OCI-LY7 (cell line): ENCODE results near the gene HINT2. TPM values are rescaled to one million over a fixed set of nuclear protein-coding genes. Genes with fewer than 3 reads are reported as not detected.
A peak's percentile ranks its signal among the peaks of the same experiment; 100 is the strongest.

Experiments
- BruUV-seq: library from RNA; stranded (reverse); fragments of 400-500 nt; replicated peaks from 2 replicates; lab custom pipeline; 2021; lab: Mats Ljungman, UMichigan
- CTCF ChIA-PET: fragments of 300-600 bp; sonication (Branson Sonifier 250); formaldehyde crosslinking; loops from one replicate; lab custom pipeline; 2022; ENCODE audit warnings: antibody characterized with exemption; ENCODE audit not compliant: unreplicated experiment; lab: Charles Lee
- POLR2A ChIA-PET: fragments of 300-600 bp; sonication (Branson Sonifier 250); formaldehyde crosslinking; loops from one replicate; lab custom pipeline; 2022; ENCODE audit warnings: antibody characterized with exemption; lab: Charles Lee
- DNase-seq: peaks from one replicate; pipeline ENCODE4 v3.0.0-alpha.2; 2015; ENCODE audit warnings: low spot score
- H2AFZ ChIP-seq: fragments of 200-600 bp; sonication (generic), shearing (Covaris generic); 2 replicates; pipeline ENCODE4 v1.6.1; 2014; ENCODE audit warnings: mild to moderate bottlenecking, antibody characterized with exemption, low read length, moderate library complexity
- H3K27ac ChIP-seq: fragments of 200-600 bp; sonication (generic); 2 replicates; pipeline ENCODE4 v1.5.1; 2014; ENCODE audit warnings: mixed run types, low read depth, mild to moderate bottlenecking, moderate library complexity, low read length, inconsistent platforms; ENCODE audit not compliant: poor library complexity, severe bottlenecking
- H3K36me3 ChIP-seq: fragments of 200-600 bp; sonication (generic); 2 replicates; pipeline ENCODE4 v1.6.1; 2014; ENCODE audit warnings: mild to moderate bottlenecking, antibody characterized with exemption, low read length, moderate library complexity, mixed read lengths; ENCODE audit not compliant: insufficient read depth
- H3K4me1 ChIP-seq: fragments of 200-600 bp; sonication (generic); 2 replicates; pipeline ENCODE4 v1.5.1; 2014; ENCODE audit warnings: mild to moderate bottlenecking, low read length; ENCODE audit not compliant: insufficient read depth, poor library complexity, severe bottlenecking
- H3K4me2 ChIP-seq: fragments of 200-600 bp; sonication (generic); 2 replicates; pipeline ENCODE4 v1.6.1; 2014; ENCODE audit warnings: mild to moderate bottlenecking, low read length
- H3K4me3 ChIP-seq: fragments of 200-600 bp; sonication (generic); 2 replicates; pipeline ENCODE4 v1.5.1; 2014; ENCODE audit warnings: mild to moderate bottlenecking, low read depth, low read length; ENCODE audit not compliant: poor library complexity, severe bottlenecking
- H3K79me2 ChIP-seq: fragments of 200-600 bp; sonication (generic); 2 replicates; pipeline ENCODE4 v1.6.1; 2016; ENCODE audit warnings: low read depth, mild to moderate bottlenecking, low read length, moderate library complexity, mixed read lengths; ENCODE audit not compliant: insufficient read depth
- H3K9me2 ChIP-seq: fragments of 200-600 bp; sonication (generic); 2 replicates; pipeline ENCODE4 v1.6.1; 2016; ENCODE audit warnings: mild to moderate bottlenecking, low read length, mixed read lengths; ENCODE audit not compliant: insufficient read depth
- H3K9me3 ChIP-seq: fragments of 200-600 bp; sonication (generic); 2 replicates; pipeline ENCODE4 v1.6.1; 2014; ENCODE audit warnings: mild to moderate bottlenecking, mixed run types, low read length, mixed read lengths
- H4K20me1 ChIP-seq: fragments of 200-600 bp; sonication (generic); 2 replicates; pipeline ENCODE4 v1.6.1; 2014; ENCODE audit warnings: mild to moderate bottlenecking, antibody characterized with exemption, low read length, moderate library complexity, mixed read lengths; ENCODE audit not compliant: insufficient read depth
- CTCF ChIP-seq: fragments of 200-600 bp; sonication (generic); conservative IDR thresholded peaks from 2 replicates; pipeline ENCODE4 v1.5.1; 2014; ENCODE audit warnings: mild to moderate bottlenecking, antibody characterized with exemption, low read length, moderate library complexity, mixed read lengths
- EZH2phosphoT487 ChIP-seq: fragments of 200-600 bp; sonication (generic); IDR thresholded peaks from 2 replicates; pipeline ENCODE4 v1.6.1; 2018; ENCODE audit warnings: low read depth, borderline replicate concordance, mild to moderate bottlenecking, mixed run types, antibody characterized with exemption, low read length, moderate library complexity, mixed read lengths
- intact Hi-C: fragments of 100-400 bp; cut with micrococcal nuclease; formaldehyde crosslinking; loops from one replicate; pipeline ENCODE4 v1.10.0; 2022; ENCODE audit not compliant: unreplicated experiment
- total RNA-seq, 2 experiments: library from RNA; depleted of rRNA in 1 of 2; stranded (reverse); fragments of >200 nt in 1 of 2; shearing (Covaris generic) in 1 of 2; gene quantifications; 2 replicates each; pipeline ENCODE4 v1.2.3, GENCODE V29; 2014 to 2022

HINT2 gene
- total RNA-seq, 2 experiments from 2014 or later = 82.5 to 84.5 TPM

- DNase-seq = peak; percentile 73
- no peaks in the 10 kb centered on the region for H3K9me3 ChIP-seq
- no TSS peak for BruUV-seq
- no peak overlapping the region for H3K27ac ChIP-seq
- ChIA-PET POLR2A (interaction anchor here (0.6 kb wide), 2 partner anchors 36 to 37 kb away, joined by 4 to 5 read pairs; no protein-coding TSS in a partner anchor), CTCF (interaction anchor here (1.0 kb wide), 1 partner anchor 33 kb away, joined by 3 read pairs; no protein-coding TSS in a partner anchor)
- H4K20me1 ChIP-seq = no peaks in the 10 kb centered on the region
- peak; percentile 98 for TF ChIP-seq CTCF
- TF ChIP-seq EZH2phosphoT487 = no peak
- no peaks in the 10 kb centered on the region for H3K79me2 ChIP-seq
- H3K4me3 ChIP-seq = no peak overlapping the region
- no peak overlapping the region for H3K4me2 ChIP-seq
- no peaks in the 10 kb centered on the region for H3K36me3 ChIP-seq
- H3K9me2 ChIP-seq = no peaks in the 10 kb centered on the region
- peaks cover 20% of the 10 kb centered on the region for H3K4me1 ChIP-seq
- H2AFZ ChIP-seq = peak overlapping the region; percentile 22; the same call in 1 of the 2 replicates
- intact Hi-C loops = loop anchor here (1.0 to 5.0 kb wide), 4 partner anchors 36 to 169 kb away; partner anchors contain the start of genes CCDC107 and RMRP
Observed at GRCh38 chr9:35826071-35826701, 11.3 kb upstream of the HINT2 start.

- Histone ChIP-seq H3K27ac (no peak overlapping the region), H3K9me2 (no peaks in the 10 kb centered on the region), H2AFZ (no peak overlapping the region), H3K4me2 (no peak overlapping the region), H3K4me3 (no peak overlapping the region), H3K79me2 (no peaks in the 10 kb centered on the region), H3K36me3 (no peaks in the 10 kb centered on the region), H4K20me1 (no peaks in the 10 kb centered on the region), H3K4me1 (peaks cover 6% of the 10 kb centered on the region), H3K9me3 (no peaks in the 10 kb centered on the region)
- TF ChIP-seq EZH2phosphoT487 (no peak), CTCF (no peak)
- ChIA-PET CTCF (no interaction called here), POLR2A (interaction anchor here (0.6 to 1.7 kb wide), 2 partner anchors 10 to 12 kb away, joined by 3 to 4 read pairs; no protein-coding TSS in a partner anchor)
- no peak for DNase-seq
- no TSS peak for BruUV-seq
- intact Hi-C loops = no loop called here
Observed at GRCh38 chr9:35822926-35823325, 8.1 kb upstream of the HINT2 start.

- no TSS peak for BruUV-seq
- no peak overlapping the region for H3K27ac ChIP-seq
- intact Hi-C loops = no loop called here
- no peak overlapping the region for H3K4me2 ChIP-seq
- ChIA-PET CTCF (no interaction called here), POLR2A (no interaction called here)
- 0 out of 2 replicates have a peak, but pooled peaks cover 4% of the 10 kb centered on the region for H3K9me3 ChIP-seq
- TF ChIP-seq CTCF (no peak), EZH2phosphoT487 (no peak)
- no peaks in the 10 kb centered on the region for H3K36me3 ChIP-seq
- H3K79me2 ChIP-seq = no peaks in the 10 kb centered on the region
- no peak for DNase-seq
- no peaks in the 10 kb centered on the region for H3K9me2 ChIP-seq
- H3K4me3 ChIP-seq = no peak overlapping the region
- H4K20me1 ChIP-seq = no peaks in the 10 kb centered on the region
- H2AFZ ChIP-seq = no peak overlapping the region
- H3K4me1 ChIP-seq = no peaks in the 10 kb centered on the region
Observed at GRCh38 chr9:35820076-35820475, 5.2 kb upstream of the HINT2 start.
